ENCODE data around the gene OLIG1. TPM values are rescaled to one million over a fixed set of nuclear protein-coding genes. Genes with fewer than 3 reads are reported as not detected.

OLIG1 gene
- total RNA-seq, 1 donor from 2014 or later, result not detected

Other genes starting within 250 kb of the OLIG1 start
- not detected for gene OLIG2, start 44.2 kb upstream of the OLIG1 start, total RNA-seq
- gene IFNAR2, start 159.8 kb downstream of the OLIG1 start, total RNA-seq, result 5.7 TPM
- gene IL10RB, start 196.2 kb downstream of the OLIG1 start, total RNA-seq, result 23.0 TPM

Data from skeletal muscle tissue (tissue), 1 donor.